Activated CD4-positive, alpha-beta T cell treated with anti-CD3 and anti-CD28 coated beads, Interleukin-2, amount 50 U/mL, for 24 hours (primary cell): ENCODE data around the gene PCDHA7.
"Not testable (repeated sequence)": the region's sequence is repeated elsewhere in the genome, so short reads cannot be mapped to it uniquely, and the experiment has no call there.

Source experiments
- DNase-seq, 2 donors: peaks; one replicate each; pipeline ENCODE4 v3.0.0-alpha.2; 2020; ENCODE audit warnings: low read depth in 1 of 2, low spot score in 1 of 2

PCDHA7 gene, protein sequence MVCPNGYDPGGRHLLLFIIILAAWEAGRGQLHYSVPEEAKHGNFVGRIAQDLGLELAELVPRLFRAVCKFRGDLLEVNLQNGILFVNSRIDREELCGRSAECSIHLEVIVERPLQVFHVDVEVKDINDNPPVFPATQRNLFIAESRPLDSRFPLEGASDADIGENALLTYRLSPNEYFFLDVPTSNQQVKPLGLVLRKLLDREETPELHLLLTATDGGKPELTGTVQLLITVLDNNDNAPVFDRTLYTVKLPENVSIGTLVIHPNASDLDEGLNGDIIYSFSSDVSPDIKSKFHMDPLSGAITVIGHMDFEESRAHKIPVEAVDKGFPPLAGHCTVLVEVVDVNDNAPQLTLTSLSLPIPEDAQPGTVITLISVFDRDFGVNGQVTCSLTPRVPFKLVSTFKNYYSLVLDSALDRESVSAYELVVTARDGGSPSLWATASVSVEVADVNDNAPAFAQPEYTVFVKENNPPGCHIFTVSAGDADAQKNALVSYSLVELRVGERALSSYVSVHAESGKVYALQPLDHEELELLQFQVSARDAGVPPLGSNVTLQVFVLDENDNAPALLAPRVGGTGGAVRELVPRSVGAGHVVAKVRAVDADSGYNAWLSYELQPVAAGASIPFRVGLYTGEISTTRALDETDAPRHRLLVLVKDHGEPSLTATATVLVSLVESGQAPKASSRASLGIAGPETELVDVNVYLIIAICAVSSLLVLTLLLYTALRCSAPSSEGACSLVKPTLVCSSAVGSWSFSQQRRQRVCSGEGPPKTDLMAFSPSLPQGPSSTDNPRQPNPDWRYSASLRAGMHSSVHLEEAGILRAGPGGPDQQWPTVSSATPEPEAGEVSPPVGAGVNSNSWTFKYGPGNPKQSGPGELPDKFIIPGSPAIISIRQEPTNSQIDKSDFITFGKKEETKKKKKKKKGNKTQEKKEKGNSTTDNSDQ

DNA sequence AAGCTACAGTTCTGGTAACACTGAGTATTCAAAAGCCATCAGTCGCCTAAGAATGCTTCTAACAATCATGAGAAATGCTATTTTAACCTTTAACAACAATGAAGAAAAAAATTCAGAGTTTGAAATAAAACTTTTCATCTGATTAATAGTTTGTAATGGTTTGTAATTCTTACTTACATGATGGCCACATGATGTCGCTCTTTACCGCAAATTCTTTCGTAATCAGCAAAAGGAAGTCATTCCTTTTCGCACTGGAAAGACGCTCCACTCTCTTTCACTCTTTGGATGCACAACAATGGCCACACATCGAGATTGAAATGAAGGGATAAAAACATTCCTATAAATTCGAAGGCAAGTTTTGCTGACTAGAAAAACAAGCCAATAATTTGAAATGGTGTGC is at the start of gene PCDHA7:
Gene PCDHA7 (plus strand): TSS at position 277 of the 400 bp plus-strand sequence. CDS start 115 bp downstream, at position 392.
- DNase-seq = no peak

- DNase-seq = no peak
These were observed 48.0 kb upstream of the PCDHA7 start, which contains the start of gene PCDHA1 for GRCh38 chr5:140785905-140786686. TSS of gene PCDHA1 (plus strand) at chr5:140786140.

DNA sequence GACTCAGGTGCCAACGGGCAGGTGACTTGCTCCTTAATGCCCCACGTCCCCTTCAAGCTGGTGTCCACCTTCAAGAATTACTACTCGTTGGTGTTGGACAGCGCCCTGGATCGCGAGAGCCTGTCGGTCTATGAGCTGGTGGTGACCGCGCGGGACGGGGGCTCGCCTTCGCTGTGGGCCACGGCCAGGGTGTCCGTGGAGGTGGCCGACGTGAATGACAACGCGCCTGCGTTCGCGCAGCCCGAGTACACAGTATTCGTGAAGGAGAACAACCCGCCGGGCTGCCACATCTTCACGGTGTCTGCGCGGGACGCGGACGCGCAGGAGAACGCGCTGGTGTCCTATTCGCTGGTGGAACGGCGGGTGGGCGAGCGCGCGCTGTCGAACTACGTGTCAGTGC is 46.6 kb upstream of the PCDHA7 start:
- DNase-seq = not testable (repeated sequence)

DNA sequence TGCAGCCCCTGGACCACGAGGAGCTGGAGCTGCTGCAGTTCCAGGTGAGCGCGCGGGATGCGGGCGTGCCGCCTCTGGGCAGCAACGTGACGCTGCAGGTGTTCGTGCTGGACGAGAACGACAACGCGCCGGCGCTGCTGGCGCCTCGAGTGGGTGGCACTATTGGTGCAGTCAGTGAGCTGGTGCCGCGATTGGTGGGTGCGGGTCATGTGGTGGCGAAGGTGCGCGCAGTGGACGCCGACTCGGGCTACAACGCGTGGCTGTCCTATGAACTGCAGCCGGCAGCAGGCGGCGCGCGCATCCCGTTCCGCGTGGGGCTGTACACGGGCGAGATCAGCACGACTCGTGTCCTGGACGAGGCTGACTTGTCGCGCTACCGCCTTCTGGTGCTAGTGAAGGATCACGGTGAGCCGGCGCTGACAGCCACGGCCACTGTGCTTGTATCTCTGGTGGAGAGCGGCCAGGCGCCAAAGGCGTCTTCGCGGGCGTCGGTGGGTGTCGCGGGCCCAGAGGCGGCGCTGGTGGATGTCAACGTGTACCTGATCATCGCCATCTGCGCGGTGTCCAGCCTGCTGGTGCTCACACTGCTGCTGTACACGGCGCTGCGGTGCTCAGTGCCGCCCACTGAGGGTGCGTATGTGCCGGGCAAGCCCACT is 46.1 kb upstream of the PCDHA7 start:
- not testable (repeated sequence) for DNase-seq

DNA sequence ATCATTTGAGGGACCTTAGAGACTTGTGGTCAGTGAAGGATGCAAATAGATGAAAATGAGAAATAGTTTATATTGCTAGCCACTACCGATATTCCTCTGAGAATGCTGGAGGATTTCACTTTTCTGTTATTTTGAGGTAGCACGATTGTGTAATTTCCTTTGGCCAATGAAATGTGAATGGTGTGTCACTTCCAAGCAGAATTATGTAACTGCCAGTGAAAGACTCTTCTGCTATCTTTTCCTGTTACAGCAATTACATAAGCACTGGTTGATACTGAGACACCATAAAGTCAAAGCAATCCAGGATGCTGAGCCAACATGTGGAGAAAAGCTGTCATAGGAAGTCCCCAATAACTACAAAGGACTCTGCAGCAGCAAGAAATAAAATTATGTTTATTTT is 43.0 kb upstream of the PCDHA7 start:
- no peak for DNase-seq

- no peak for DNase-seq
These were observed 39.3 kb upstream of the PCDHA7 start, which contains the start of gene PCDHA2 for GRCh38 chr5:140794595-140795258. TSS of gene PCDHA2 (plus strand) at chr5:140794852.

GRCh38 chr5:140795259-140795641 is 38.8 kb upstream of the PCDHA7 start:
- no peak for DNase-seq

GRCh38 chr5:140796072-140796717 is 37.9 kb upstream of the PCDHA7 start:
- DNase-seq = not testable (repeated sequence)

- DNase-seq = no peak
These were observed 37.4 kb upstream of the PCDHA7 start for GRCh38 chr5:140796718-140797095.

DNA sequence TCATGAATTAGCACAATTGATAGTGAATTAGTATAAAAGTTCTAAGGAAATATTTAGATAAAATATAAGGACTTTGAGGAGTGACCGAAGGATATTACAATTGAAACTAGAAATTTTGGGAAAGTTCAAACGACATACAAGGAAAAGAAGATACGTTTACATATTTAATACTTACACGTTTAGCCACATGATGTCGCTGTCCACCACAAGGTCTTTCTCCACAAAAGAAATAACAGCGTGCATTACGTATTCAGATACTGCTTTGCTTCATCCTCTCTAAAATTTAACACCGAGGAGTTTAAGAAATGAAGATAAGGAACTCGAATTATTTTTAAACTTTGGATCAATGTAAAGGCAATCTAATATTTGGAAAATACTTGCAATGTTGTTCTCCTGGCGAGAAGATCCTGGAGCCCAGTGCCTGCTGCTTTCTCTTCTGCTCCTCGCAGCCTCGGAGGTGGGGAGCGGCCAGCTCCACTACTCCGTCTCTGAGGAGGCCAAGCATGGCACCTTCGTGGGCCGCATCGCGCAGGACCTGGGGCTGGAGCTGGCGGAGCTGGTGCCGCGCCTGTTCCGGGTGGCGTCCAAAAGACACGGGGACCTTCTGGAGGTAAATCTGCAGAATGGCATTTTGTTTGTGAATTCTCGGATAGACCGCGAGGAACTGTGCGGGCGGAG is 33.1 kb upstream of the PCDHA7 start, which contains the start of gene PCDHA3:
Gene PCDHA3 (plus strand): TSS at position 242 of the 678 bp plus-strand sequence.
- DNase-seq = no peak

- no peak for DNase-seq
These were observed 32.6 kb upstream of the PCDHA7 start for GRCh38 chr5:140801494-140801841.

GRCh38 chr5:140802381-140802780 is 31.7 kb upstream of the PCDHA7 start:
- not testable (repeated sequence) for DNase-seq

- no peak for DNase-seq
These were observed 31.2 kb upstream of the PCDHA7 start for GRCh38 chr5:140802781-140803271.

- no peak for DNase-seq
These were observed 27.0 kb upstream of the PCDHA7 start, which contains the start of gene PCDHA4 for GRCh38 chr5:140806834-140807775. TSS of gene PCDHA4 (plus strand) at chr5:140807068.

DNA sequence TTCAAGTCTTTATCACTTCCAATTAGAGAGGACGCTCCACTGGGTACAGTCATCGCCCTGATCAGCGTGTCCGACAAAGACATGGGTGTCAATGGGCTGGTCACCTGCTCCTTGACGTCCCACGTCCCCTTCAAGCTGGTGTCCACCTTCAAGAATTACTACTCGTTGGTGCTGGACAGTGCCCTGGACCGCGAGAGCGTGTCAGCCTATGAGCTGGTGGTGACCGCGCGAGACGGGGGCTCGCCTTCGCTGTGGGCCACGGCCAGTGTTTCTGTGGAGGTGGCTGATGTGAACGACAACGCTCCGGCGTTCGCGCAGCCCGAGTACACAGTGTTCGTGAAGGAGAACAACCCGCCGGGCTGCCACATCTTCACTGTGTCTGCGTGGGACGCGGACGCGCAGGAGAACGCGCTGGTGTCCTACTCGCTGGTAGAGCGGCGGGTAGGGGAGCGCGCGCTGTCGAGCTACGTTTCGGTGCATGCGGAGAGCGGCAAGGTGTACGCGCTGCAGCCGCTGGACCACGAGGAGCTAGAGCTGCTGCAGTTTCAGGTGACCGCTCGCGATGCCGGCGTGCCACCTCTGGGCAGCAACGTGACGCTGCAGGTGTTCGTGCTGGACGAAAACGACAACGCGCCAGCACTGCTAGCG is 25.7 kb upstream of the PCDHA7 start:
- not testable (repeated sequence) for DNase-seq

- DNase-seq = no peak
These were observed 25.2 kb upstream of the PCDHA7 start for GRCh38 chr5:140808889-140809291.
